ENCODE data around the gene HIRIP3. TPM values are rescaled to one million over a fixed set of nuclear protein-coding genes. Genes with fewer than 3 reads are reported as not detected.
A peak's percentile ranks its signal among the peaks of the same experiment; 100 is the strongest.
"Not testable (repeated sequence)": the region's sequence is repeated elsewhere in the genome, so short reads cannot be mapped to it uniquely, and the experiment has no call there.

HIRIP3 gene
- total RNA-seq, 1 experiment from 2014 or later = 21.0 TPM

- DNase-seq (ENCODE audit: low read depth) = not testable (repeated sequence)
These were observed 35.6 kb downstream of the HIRIP3 start for GRCh38 chr16:29959821-29960220.

- DNase-seq (ENCODE audit: low read depth) = no peak
These were observed 36.1 kb downstream of the HIRIP3 start for GRCh38 chr16:29959293-29959692.

GRCh38 chr16:29958756-29959155 lies 36.7 kb downstream of the HIRIP3 start:
- DNase-seq (ENCODE audit: low read depth) = no peak

GRCh38 chr16:29951625-29952365 lies 43.6 kb downstream of the HIRIP3 start:
- DNase-seq (ENCODE audit: low read depth) = no peak

GRCh38 chr16:29950806-29951461 lies 44.5 kb downstream of the HIRIP3 start:
- no peak for DNase-seq (ENCODE audit: low read depth)

GRCh38 chr16:29947897-29948296 lies 47.5 kb downstream of the HIRIP3 start:
- DNase-seq (ENCODE audit: low read depth) = no peak

- peak; percentile 98 for DNase-seq (ENCODE audit: low read depth)
These were observed 51.3 kb downstream of the HIRIP3 start for GRCh38 chr16:29943846-29944799.

Other genes with a start within 250 kb of the HIRIP3 start
- gene C16orf54, start 249.6 kb downstream of the HIRIP3 start, total RNA-seq (2014; rRNA removed; shearing (Covaris generic)) = 0.10 TPM in 1 of 2 replicates, not detected in the other
- gene ZG16, start 217.4 kb downstream of the HIRIP3 start, total RNA-seq (2014; rRNA removed; shearing (Covaris generic)) = not detected in 2 replicates
- gene KIF22, start 204.9 kb downstream of the HIRIP3 start, total RNA-seq (2014; rRNA removed; shearing (Covaris generic)) = 120 and 128 TPM in 2 replicates
- gene MAZ, start 189.1 kb downstream of the HIRIP3 start, total RNA-seq (2014; rRNA removed; shearing (Covaris generic)) = 114 and 181 TPM in 2 replicates
- 1.7 and 2.5 TPM in 2 replicates for gene PRRT2, start 183.4 kb downstream of the HIRIP3 start, total RNA-seq (2014; rRNA removed; shearing (Covaris generic))
- 20.5 and 22.8 TPM in 2 replicates for gene PAGR1, start 179.5 kb downstream of the HIRIP3 start, total RNA-seq (2014; rRNA removed; shearing (Covaris generic))
- 140 and 141 TPM in 2 replicates for gene MVP, start 175.2 kb downstream of the HIRIP3 start, total RNA-seq (2014; rRNA removed; shearing (Covaris generic))
- gene CDIPT, start 132.4 kb downstream of the HIRIP3 start, total RNA-seq (2014; rRNA removed; shearing (Covaris generic)) = 83.4 and 90.4 TPM in 2 replicates
- 4.9 and 6.2 TPM in 2 replicates for gene SEZ6L2, start 96.1 kb downstream of the HIRIP3 start, total RNA-seq (2014; rRNA removed; shearing (Covaris generic))
- 2.6 and 4.8 TPM in 2 replicates for gene ASPHD1, start 95.1 kb downstream of the HIRIP3 start, total RNA-seq (2014; rRNA removed; shearing (Covaris generic))
- 3.5 and 5.3 TPM in 2 replicates for gene KCTD13, start 69.4 kb downstream of the HIRIP3 start, total RNA-seq (2014; rRNA removed; shearing (Covaris generic))
- 84.8 and 110 TPM in 2 replicates for gene TMEM219, start 33.5 kb downstream of the HIRIP3 start, total RNA-seq (2014; rRNA removed; shearing (Covaris generic))
- 15.3 and 26.5 TPM in 2 replicates for gene TAOK2, start 21.7 kb downstream of the HIRIP3 start, total RNA-seq (2014; rRNA removed; shearing (Covaris generic))
- 53.7 and 81.3 TPM in 2 replicates for gene INO80E, start 624 bp upstream of the HIRIP3 start, total RNA-seq (2014; rRNA removed; shearing (Covaris generic))
- 1.1 TPM in 1 of 2 replicates, not detected in the other for gene DOC2A, start 15.4 kb upstream of the HIRIP3 start, total RNA-seq (2014; rRNA removed; shearing (Covaris generic))
- not detected in 2 replicates for gene C16orf92, start 27.6 kb upstream of the HIRIP3 start, total RNA-seq (2014; rRNA removed; shearing (Covaris generic))
- gene TLCD3B, start 35.7 kb upstream of the HIRIP3 start, total RNA-seq (2014; rRNA removed; shearing (Covaris generic)) = 0.12 and 0.49 TPM in 2 replicates
- 1,895 and 1,949 TPM in 2 replicates for gene ALDOA, start 70.1 kb upstream of the HIRIP3 start, total RNA-seq (2014; rRNA removed; shearing (Covaris generic))
- gene PPP4C, start 80.4 kb upstream of the HIRIP3 start, total RNA-seq (2014; rRNA removed; shearing (Covaris generic)) = 101 and 136 TPM in 2 replicates
- gene TBX6, start 96.3 kb upstream of the HIRIP3 start, total RNA-seq (2014; rRNA removed; shearing (Covaris generic)) = 0.10 and 0.48 TPM in 2 replicates
- gene YPEL3, start 100.6 kb upstream of the HIRIP3 start, total RNA-seq (2014; rRNA removed; shearing (Covaris generic)) = 13.2 and 14.9 TPM in 2 replicates
- 0.29 and 0.48 TPM in 2 replicates for gene GDPD3, start 117.9 kb upstream of the HIRIP3 start, total RNA-seq (2014; rRNA removed; shearing (Covaris generic))
- gene MAPK3, start 127.6 kb upstream of the HIRIP3 start, total RNA-seq (2014; rRNA removed; shearing (Covaris generic)) = 36.3 and 39.9 TPM in 2 replicates
- 3.4 and 4.4 TPM in 2 replicates for gene CORO1A, start 188.0 kb upstream of the HIRIP3 start, total RNA-seq (2014; rRNA removed; shearing (Covaris generic))
- 135 and 207 TPM in 2 replicates for gene BOLA2B, start 198.0 kb upstream of the HIRIP3 start, total RNA-seq (2014; rRNA removed; shearing (Covaris generic))
- gene SLX1A, start 198.3 kb upstream of the HIRIP3 start, total RNA-seq (2014; rRNA removed; shearing (Covaris generic)) = 27.3 and 33.0 TPM in 2 replicates
- gene SULT1A3, start 203.6 kb upstream of the HIRIP3 start, total RNA-seq (2014; rRNA removed; shearing (Covaris generic)) = 4.2 and 6.0 TPM in 2 replicates